Common myeloid progenitor, CD34-positive (primary cell): Measurements from ENCODE around the gene MTARC1.

Experiments
- CTCF ChIA-PET: fragments of 350-600 bp; sonication (Branson Sonifier 250); formaldehyde crosslinking; loops from one replicate; lab custom pipeline; 2021; ENCODE audit warnings: antibody characterized with exemption; lab: Charles Lee
- POLR2A ChIA-PET: fragments of 350-600 bp; sonication (Branson Sonifier 250); formaldehyde crosslinking; loops from one replicate; lab custom pipeline; 2021; ENCODE audit warnings: antibody characterized with exemption; lab: Charles Lee
- DNase-seq, 3 donors: peaks; one replicate each; pipeline versions ENCODE4 v3.0.0 to v3.0.0-alpha.2; 2013
- H3K27ac ChIP-seq, 2 experiments: 1 replicate in 1 of 2; 2 replicates in 1 of 2; pipeline ENCODE4 v1.7.0; 2013; ENCODE audit warnings: inconsistent platforms in 2 of 2, low read length in 2 of 2, mild to moderate bottlenecking in 2 of 2, low read depth in 1 of 2, moderate library complexity in 1 of 2; ENCODE audit not compliant: severe bottlenecking in 2 of 2, insufficient read depth in 1 of 2, poor library complexity in 1 of 2
- H3K27me3 ChIP-seq, 5 experiments: replicated peaks in 2 of 5; 1 replicate in 3 of 5; 2 replicates in 2 of 5; pipeline versions ENCODE4 v1.6.1 to v1.7.0; 2013; ENCODE audit warnings: low read length in 4 of 5, mild to moderate bottlenecking in 2 of 5, moderate library complexity in 2 of 5, inconsistent platforms in 1 of 5; ENCODE audit not compliant: insufficient read depth in 5 of 5, control insufficient read depth in 4 of 5
- H3K36me3 ChIP-seq, 4 experiments: 1 replicate in 2 of 4; 2 replicates in 2 of 4; pipeline versions ENCODE4 v1.6.1 to v1.7.0; 2013; ENCODE audit warnings: low read length in 3 of 4, control low read depth in 1 of 4, mild to moderate bottlenecking in 1 of 4; ENCODE audit not compliant: control insufficient read depth in 4 of 4, insufficient read depth in 4 of 4
- H3K4me1 ChIP-seq, 4 experiments: 1 replicate in 3 of 4; 2 replicates in 1 of 4; pipeline versions ENCODE4 v1.6.1 to v1.7.1; 2013; ENCODE audit warnings: low read length in 3 of 4, mild to moderate bottlenecking in 3 of 4, control low read depth in 1 of 4, inconsistent platforms in 1 of 4, moderate library complexity in 1 of 4; ENCODE audit not compliant: control insufficient read depth in 4 of 4, insufficient read depth in 4 of 4; ENCODE audit errors: control extremely low read depth in 1 of 4
- H3K4me3 ChIP-seq, 7 experiments: 1 replicate in 4 of 7; 2 replicates in 3 of 7; pipeline versions ENCODE4 v1.5.1 to v1.7.0; 2013; ENCODE audit warnings: mild to moderate bottlenecking in 7 of 7, low read length in 6 of 7, moderate library complexity in 6 of 7, inconsistent platforms in 2 of 7, low read depth in 2 of 7, control low read depth in 1 of 7; ENCODE audit not compliant: insufficient read depth in 4 of 7, control insufficient read depth in 1 of 7; ENCODE audit errors: extremely low read depth in 1 of 7
- H3K9me3 ChIP-seq, 5 experiments: 1 replicate in 4 of 5; 2 replicates in 1 of 5; pipeline versions ENCODE4 v1.6.1 to v1.7.1; 2013; ENCODE audit warnings: low read length in 4 of 5, mild to moderate bottlenecking in 2 of 5, inconsistent platforms in 1 of 5, low read depth in 1 of 5, moderate library complexity in 1 of 5; ENCODE audit not compliant: control insufficient read depth in 4 of 5, insufficient read depth in 2 of 5; ENCODE audit errors: control extremely low read depth in 1 of 5
- WGBS: methylation state at CpG from one replicate; pipeline ENCODE4 v1.1.5; 2013; ENCODE audit not compliant: insufficient coverage; 5-methylcytosine and 5-hydroxymethylcytosine counted together

The MTARC1 gene

GRCh38 chr1:220755309-220755708, 31.4 kb upstream of the MTARC1 start:
- Histone ChIP-seq H3K36me3 (no peaks in the 10 kb centered on the region), H3K27me3 (peaks cover 0 to 5% (median 0%) of the 10 kb centered on the region in 5 experiments), H3K9me3 (no peaks in the 10 kb centered on the region), H3K4me1 (peaks cover 0 to 25% (median 3%) of the 10 kb centered on the region in 4 experiments), H3K4me3 (no peak overlapping the region), H3K27ac (no peak overlapping the region)
- CTCF ChIA-PET = interaction anchor here (1.2 to 5.7 kb wide), 2 partner anchors 19 to 22 kb away, joined by 3 to 35 read pairs; no protein-coding TSS in a partner anchor
- POLR2A ChIA-PET = no interaction called here
- WGBS = 50% methylated on average over 2 of the region's 6 CpGs
- peak in 2 of 3 donors; percentile 52 to 55 for DNase-seq

DNA sequence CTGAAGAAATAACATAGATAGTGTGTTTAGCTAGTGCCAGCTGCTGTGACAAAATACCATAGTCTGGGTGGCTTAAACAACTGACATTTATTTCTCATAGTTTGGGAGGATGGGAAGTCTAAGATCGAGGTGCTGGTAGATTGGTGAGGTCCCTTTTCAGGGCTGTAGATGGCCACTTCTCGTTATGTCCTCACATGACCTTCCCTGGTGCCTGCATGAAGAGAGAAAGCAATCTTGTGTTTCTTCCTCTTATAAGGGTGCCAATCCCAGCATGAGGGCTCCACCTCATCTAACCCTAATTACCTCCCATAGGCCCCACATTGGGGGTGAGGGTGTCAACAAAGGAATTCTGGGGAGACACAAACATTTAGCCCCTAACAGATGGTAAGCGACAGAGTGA, 29.3 kb upstream of the MTARC1 start:
- Histone ChIP-seq H3K4me3 (no peak overlapping the region), H3K36me3 (no peaks in the 10 kb centered on the region), H3K9me3 (no peaks in the 10 kb centered on the region), H3K27me3 (peaks cover 0 to 2% (median 0%) of the 10 kb centered on the region in 5 experiments), H3K4me1 (peaks cover 0 to 25% (median 3%) of the 10 kb centered on the region in 4 experiments), H3K27ac (no peak overlapping the region)
- WGBS = no CpG with 5 or more reads among the region's 3 CpGs
- CTCF ChIA-PET = interaction anchor here (0.9 to 5.7 kb wide), 3 partner anchors 8 to 31 kb away, joined by 3 to 35 read pairs (median 3); no protein-coding TSS in a partner anchor
- POLR2A ChIA-PET = no interaction called here
- DNase-seq = no peak

DNA sequence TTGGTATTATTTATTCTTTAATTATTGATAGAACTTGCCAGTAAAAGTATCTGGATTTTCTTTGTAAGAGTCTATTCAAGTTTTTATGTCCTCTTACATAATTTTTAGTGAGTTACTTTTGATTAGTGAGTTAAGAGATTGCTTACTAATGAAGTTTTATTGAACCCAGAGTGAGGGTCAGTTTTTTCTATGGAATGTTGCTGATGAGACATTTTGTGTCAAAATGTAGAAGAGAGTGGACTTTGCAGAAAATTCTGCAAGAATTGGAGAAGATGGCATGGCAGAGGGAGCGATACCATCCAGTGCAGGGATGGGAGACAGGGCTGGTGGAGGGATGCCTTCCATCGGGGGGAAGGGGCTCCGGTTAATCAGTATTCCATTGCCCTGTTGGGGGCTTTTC, 27.6 kb upstream of the MTARC1 start:
- DNase-seq = no peak
- H3K9me3 ChIP-seq = no peaks in the 10 kb centered on the region
- no peak overlapping the region for H3K4me3 ChIP-seq
- WGBS = 100% methylated on average over 3 of the region's 3 CpGs
- ChIA-PET POLR2A (no interaction called here), CTCF (no interaction called here)
- no peaks in the 10 kb centered on the region for H3K27me3 ChIP-seq
- peaks cover 0 to 21% (median 3%) of the 10 kb centered on the region in 4 experiments for H3K4me1 ChIP-seq
- no peaks in the 10 kb centered on the region for H3K36me3 ChIP-seq
- H3K27ac ChIP-seq = no peak overlapping the region

DNA sequence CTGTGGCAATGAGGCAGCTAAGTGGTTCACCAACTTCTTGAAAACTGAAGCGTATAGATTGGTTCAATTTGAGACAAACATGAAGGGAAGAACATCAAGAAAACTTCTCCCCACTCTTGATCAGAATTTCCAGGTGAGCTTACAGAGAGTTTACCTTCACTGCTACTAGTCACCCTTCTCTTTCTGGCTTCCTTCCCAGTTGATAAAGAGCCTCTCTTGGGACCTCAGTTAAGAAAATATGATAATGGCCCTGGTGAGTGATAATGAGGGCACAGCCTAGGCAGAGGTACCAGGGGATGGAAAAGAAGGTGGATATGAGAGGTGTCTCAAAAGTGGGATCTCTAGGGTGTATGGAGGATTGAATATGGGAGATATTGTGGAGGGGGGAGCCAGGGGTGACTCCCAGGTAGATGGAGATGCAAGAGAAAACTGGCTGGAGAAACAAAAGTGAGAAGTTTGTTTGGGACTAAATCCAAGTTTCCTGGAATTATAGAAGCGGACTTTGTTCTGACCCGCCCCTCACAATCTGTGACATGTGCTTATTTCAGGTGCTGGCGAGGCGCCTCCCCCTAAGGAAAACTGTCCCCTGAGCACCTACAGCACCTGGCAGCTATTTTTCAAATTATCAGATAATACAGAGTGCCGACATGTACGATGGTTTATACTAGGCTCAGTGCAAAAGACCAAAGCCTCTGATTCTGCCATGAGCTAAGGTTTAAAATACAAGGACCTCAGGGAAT, 24.9 kb upstream of the MTARC1 start:
- POLR2A ChIA-PET = no interaction called here
- no peaks in the 10 kb centered on the region for H3K36me3 ChIP-seq
- no peaks in the 10 kb centered on the region for H3K4me1 ChIP-seq
- no peak for DNase-seq
- 100% methylated on average over 4 of the region's 7 CpGs for WGBS
- no peak overlapping the region for H3K27ac ChIP-seq
- no peaks in the 10 kb centered on the region for H3K9me3 ChIP-seq
- H3K4me3 ChIP-seq = no peak overlapping the region
- CTCF ChIA-PET = interaction anchor here (0.7 to 3.2 kb wide), 5 partner anchors 11 to 77 kb away, joined by 3 to 7 read pairs (median 3); no protein-coding TSS in a partner anchor
- no peaks in the 10 kb centered on the region for H3K27me3 ChIP-seq

GRCh38 chr1:220764757-220765156, 22.0 kb upstream of the MTARC1 start:
- POLR2A ChIA-PET = no interaction called here
- no peaks in the 10 kb centered on the region for H3K4me1 ChIP-seq
- CTCF ChIA-PET = interaction anchor here (2.5 to 3.2 kb wide), 2 partner anchors 8 to 10 kb away, joined by 7 to 10 read pairs; no protein-coding TSS in a partner anchor

GRCh38 chr1:220767312-220768125, 19.2 kb upstream of the MTARC1 start:
- 96% methylated on average over 4 of the region's 8 CpGs for WGBS
- DNase-seq = peak in 2 of 3 donors; percentile 21 to 23
- Histone ChIP-seq H3K27ac (no peak overlapping the region), H3K4me3 (no peak overlapping the region), H3K4me1 (no peaks in the 10 kb centered on the region), H3K27me3 (no peaks in the 10 kb centered on the region), H3K36me3 (no peaks in the 10 kb centered on the region), H3K9me3 (no peaks in the 10 kb centered on the region)
- ChIA-PET CTCF (no interaction called here), POLR2A (no interaction called here)

More at GRCh38 chr1:220764757-220765156, 22.0 kb upstream of the MTARC1 start:
- no peak overlapping the region for H3K4me3 ChIP-seq
- H3K27ac ChIP-seq = no peak overlapping the region
- WGBS = 100% methylated on average over 2 of the region's 3 CpGs
- H3K27me3 ChIP-seq = no peaks in the 10 kb centered on the region
- no peaks in the 10 kb centered on the region for H3K36me3 ChIP-seq
- no peaks in the 10 kb centered on the region for H3K9me3 ChIP-seq
- no peak for DNase-seq
